Activated T-helper 1 cell treated with anti-CD3 and anti-CD28 coated beads, Interleukin-12 subunit alpha, Interleukin-12 subunit beta, Interleukin-2, Interleukin-4 antibody, amounts not matched to agents 30 ng/mL and 10 ng/mL and 1 ng/mL, durations not matched to agents 14 hours and 24 hours and 36 hours (primary cell): Measurements from ENCODE around the gene TRMT112. TPM values are rescaled to one million over a fixed set of nuclear protein-coding genes. Genes with fewer than 3 reads are reported as not detected.

Source experiments
- DNase-seq: peaks from one replicate; pipeline ENCODE4 v3.0.0; 2021; ENCODE audit warnings: low spot score
- H3K27ac Mint-ChIP-seq: one replicate; pipeline ENCODE4 v1.8.0; 2021; ENCODE audit warnings: mild to moderate bottlenecking, mixed read lengths
- H3K27me3 Mint-ChIP-seq: one replicate; pipeline ENCODE4 v1.8.0; 2022; ENCODE audit warnings: mild to moderate bottlenecking, moderate library complexity, mixed read lengths; ENCODE audit not compliant: insufficient read depth
- H3K36me3 Mint-ChIP-seq: one replicate; pipeline ENCODE4 v1.8.0; 2021; ENCODE audit warnings: low read depth, mixed read lengths
- H3K4me1 Mint-ChIP-seq: one replicate; pipeline ENCODE4 v1.8.0; 2021; ENCODE audit warnings: low read depth, mixed read lengths
- H3K4me3 Mint-ChIP-seq: one replicate; pipeline ENCODE4 v1.8.0; 2021; ENCODE audit warnings: mild to moderate bottlenecking, moderate library complexity, mixed read lengths
- H3K9me3 Mint-ChIP-seq: one replicate; pipeline ENCODE4 v1.8.0; 2021; ENCODE audit warnings: mixed read lengths
- intact Hi-C: fragments of 100-400 bp; cut with micrococcal nuclease; formaldehyde crosslinking; loops from one replicate; pipeline ENCODE4 v1.15.1; 2024
- total RNA-seq: library from RNA; stranded (reverse); gene quantifications from 2 replicates; pipeline ENCODE4 v1.2.3, GENCODE V29; 2022

Gene TRMT112
- total RNA-seq, 1 donor from 2014 or later = 307 TPM

GRCh38 chr11:64306876-64307622, 10.3 kb downstream of the TRMT112 start:
- intact Hi-C loops = no loop called here
- H3K9me3 Mint-ChIP-seq = no peaks in the 10 kb centered on the region
- H3K27me3 Mint-ChIP-seq = peaks cover under 1% of the 10 kb centered on the region
- H3K27ac Mint-ChIP-seq = no peak overlapping the region
- DNase-seq = no peak
- peak overlapping the region; percentile 92 for H3K4me3 Mint-ChIP-seq
- peaks cover 8% of the 10 kb centered on the region for H3K36me3 Mint-ChIP-seq
- peaks cover 12% of the 10 kb centered on the region for H3K4me1 Mint-ChIP-seq

GRCh38 chr11:64306563-64306875, 10.8 kb downstream of the TRMT112 start:
- DNase-seq = no peak
- intact Hi-C loops = no loop called here
- Mint-ChIP-seq H3K36me3 (peaks cover 8% of the 10 kb centered on the region), H3K4me1 (peaks cover 12% of the 10 kb centered on the region), H3K4me3 (peak overlapping the region; percentile 92), H3K27me3 (peaks cover 5% of the 10 kb centered on the region), H3K9me3 (no peaks in the 10 kb centered on the region), H3K27ac (peak overlapping the region; percentile 84)

GRCh38 chr11:64305691-64306562, 11.4 kb downstream of the TRMT112 start:
- Mint-ChIP-seq H3K9me3 (no peaks in the 10 kb centered on the region), H3K27ac (peak overlapping the region; percentile 84), H3K27me3 (peaks cover 7% of the 10 kb centered on the region), H3K4me1 (peaks cover 12% of the 10 kb centered on the region), H3K36me3 (peaks cover 8% of the 10 kb centered on the region), H3K4me3 (peak overlapping the region; percentile 92)
- DNase-seq = peak; percentile 69
- intact Hi-C loops = loop anchor here (1.0 to 2.0 kb wide), 12 partner anchors 11 to 468 kb away; partner anchors contain the start of genes CCDC88B, DNAJC4, FKBP2 and GPR137

- DNase-seq = peak; percentile 99
- intact Hi-C loops = loop anchor here (1.0 to 2.0 kb wide), 12 partner anchors 12 to 467 kb away; partner anchors contain the start of genes CCDC88B, DNAJC4, FKBP2 and GPR137
- peaks cover 8% of the 10 kb centered on the region for H3K36me3 Mint-ChIP-seq
- peaks cover 18% of the 10 kb centered on the region for H3K4me1 Mint-ChIP-seq
- H3K27ac Mint-ChIP-seq = peak within 1 kb of the TSS; percentile 98
- peak within 1 kb of the TSS; percentile 92 for H3K4me3 Mint-ChIP-seq
- H3K27me3 Mint-ChIP-seq = peaks cover 14% of the 10 kb centered on the region
- no peaks in the 10 kb centered on the region for H3K9me3 Mint-ChIP-seq
Measured at GRCh38 chr11:64305075-64305690, 12.2 kb downstream of the TRMT112 start, which contains the start of gene ESRRA. ESRRA (plus strand) TSS chr11:64305524; CDS start chr11:64307180, 1,656 bp downstream.

- Mint-ChIP-seq H3K36me3 (peaks cover 10% of the 10 kb centered on the region), H3K27me3 (peaks cover 19% of the 10 kb centered on the region), H3K4me3 (peak overlapping the region; percentile 91), H3K9me3 (no peaks in the 10 kb centered on the region), H3K4me1 (peaks cover 18% of the 10 kb centered on the region), H3K27ac (peak overlapping the region; percentile 98)
- intact Hi-C loops = loop anchor here (1.0 to 2.0 kb wide), 13 partner anchors 13 to 466 kb away; partner anchors contain the start of genes CCDC88B, DNAJC4, FKBP2 and GPR137
- peak; percentile 86 for DNase-seq
Measured at GRCh38 chr11:64304316-64305072, 12.9 kb downstream of the TRMT112 start.

- Mint-ChIP-seq H3K4me1 (peaks cover 18% of the 10 kb centered on the region), H3K36me3 (peaks cover 10% of the 10 kb centered on the region), H3K27ac (peak overlapping the region; percentile 98), H3K9me3 (no peaks in the 10 kb centered on the region), H3K4me3 (peak overlapping the region; percentile 91), H3K27me3 (peaks cover 21% of the 10 kb centered on the region)
- intact Hi-C loops = loop anchor here (1.0 to 2.0 kb wide), 2 partner anchors 100 to 303 kb away; no protein-coding TSS in a partner anchor
- no peak for DNase-seq
Measured at GRCh38 chr11:64304032-64304315, 13.4 kb downstream of the TRMT112 start.

GRCh38 chr11:64303109-64304031, 14.0 kb downstream of the TRMT112 start:
- peaks cover 27% of the 10 kb centered on the region for H3K27me3 Mint-ChIP-seq
- peaks cover 10% of the 10 kb centered on the region for H3K36me3 Mint-ChIP-seq
- peak overlapping the region; percentile 91 for H3K4me3 Mint-ChIP-seq
- peak overlapping the region; percentile 23 for H3K27ac Mint-ChIP-seq
- no peaks in the 10 kb centered on the region for H3K9me3 Mint-ChIP-seq
- intact Hi-C loops = loop anchor here (1.0 to 2.0 kb wide), 2 partner anchors 99 to 303 kb away; no protein-coding TSS in a partner anchor
- no peak for DNase-seq
- H3K4me1 Mint-ChIP-seq = peaks cover 18% of the 10 kb centered on the region

- Mint-ChIP-seq H3K9me3 (no peaks in the 10 kb centered on the region), H3K27me3 (peaks cover 59% of the 10 kb centered on the region), H3K4me3 (peak within 1 kb of the TSS; percentile 76), H3K4me1 (peaks cover 21% of the 10 kb centered on the region), H3K36me3 (peaks cover 5% of the 10 kb centered on the region), H3K27ac (peak within 1 kb of the TSS; percentile 72)
- intact Hi-C loops = no loop called here
- no peak for DNase-seq
Measured at GRCh38 chr11:64299847-64300648, 17.3 kb downstream of the TRMT112 start, which contains the start of gene CATSPERZ. CATSPERZ (plus strand) TSS chr11:64300358; CDS start chr11:64300411, 53 bp downstream.

- H3K27me3 Mint-ChIP-seq = peaks cover 67% of the 10 kb centered on the region
- no peak for DNase-seq
- H3K36me3 Mint-ChIP-seq = peaks cover 5% of the 10 kb centered on the region
- H3K9me3 Mint-ChIP-seq = no peaks in the 10 kb centered on the region
- intact Hi-C loops = no loop called here
- H3K4me1 Mint-ChIP-seq = peaks cover 16% of the 10 kb centered on the region
- peak overlapping the region; percentile 72 for H3K27ac Mint-ChIP-seq
- peak overlapping the region; percentile 51 for H3K4me3 Mint-ChIP-seq
Measured at GRCh38 chr11:64298966-64299846, 18.2 kb downstream of the TRMT112 start.

GRCh38 chr11:64297699-64298358, 19.5 kb downstream of the TRMT112 start:
- peaks cover 13% of the 10 kb centered on the region for H3K4me1 Mint-ChIP-seq
- H3K27me3 Mint-ChIP-seq = peaks cover 80% of the 10 kb centered on the region
- no peak overlapping the region for H3K27ac Mint-ChIP-seq
- H3K36me3 Mint-ChIP-seq = peaks cover 5% of the 10 kb centered on the region
- intact Hi-C loops = no loop called here
- H3K9me3 Mint-ChIP-seq = no peaks in the 10 kb centered on the region
- H3K4me3 Mint-ChIP-seq = no peak overlapping the region
- no peak for DNase-seq
